H1 (cell line): Measurements from ENCODE around the gene PPM1N. TPM values are rescaled to one million over a fixed set of nuclear protein-coding genes. Genes with fewer than 3 reads are reported as not detected.
A peak's percentile ranks its signal among the peaks of the same experiment; 100 is the strongest.

Experiments
- CHD1 ChIP-seq: IDR thresholded peaks from 2 replicates; pipeline ENCODE4 v1.6.1; 2012; ENCODE audit warnings: low read depth, low read length, improper control_type of control experiment
- CHD7 ChIP-seq: fragments of 300-600 bp; sonication (generic); IDR thresholded peaks from 2 replicates; pipeline ENCODE4 v1.7.1; 2012; ENCODE audit warnings: low read length, moderate library complexity, mild to moderate bottlenecking, inconsistent platforms; ENCODE audit not compliant: insufficient replicate concordance
- CTCF ChIP-seq, 3 experiments: IDR thresholded peaks; 1 replicate in 2 of 3; 2 replicates in 1 of 3; pipeline versions ENCODE4 v1.5.1 to v1.6.1; 2011; ENCODE audit warnings: low read length in 3 of 3, mild to moderate bottlenecking in 3 of 3, inconsistent platforms in 2 of 3, low read depth in 1 of 3, moderate library complexity in 1 of 3; ENCODE audit not compliant: insufficient read depth in 1 of 3; ENCODE audit errors: control extremely low read depth in 1 of 3
- E2F6 ChIP-seq: IDR thresholded peaks from 2 replicates; pipeline ENCODE4 v1.6.1; 2012; ENCODE audit warnings: inconsistent platforms
- HDAC2 ChIP-seq, 2 experiments: fragments of 300-600 bp in 1 of 2; sonication (generic) in 1 of 2; IDR thresholded peaks; 2 replicates each; pipeline ENCODE4 v1.6.1; 2011 to 2012; ENCODE audit warnings: low read depth in 2 of 2, low read length in 2 of 2, mild to moderate bottlenecking in 2 of 2, moderate library complexity in 2 of 2, borderline replicate concordance in 1 of 2, inconsistent platforms in 1 of 2
- POLR2AphosphoS5 ChIP-seq: IDR thresholded peaks from 2 replicates; pipeline ENCODE4 v1.6.1; 2011; ENCODE audit warnings: low read depth, low read length
- polyA plus RNA-seq, 7 experiments: library from polyadenylated mRNA; depleted of rRNA in 3 of 7; stranded (reverse) in 5 of 7; unstranded in 2 of 7; fragments of >200 nt in 5 of 7; fragments of 200-250 nt in 2 of 7; gene quantifications; 1 replicate in 5 of 7; 2 replicates in 1 of 7; 4 replicates in 1 of 7; pipeline versions ENCODE4 v1.2.1 to v1.2.3, GENCODE V29; 2011 to 2013; ENCODE audit warnings: missing spikeins in 2 of 7, mixed read lengths in 2 of 7
- total RNA-seq: library from RNA; stranded (reverse); fragmentation: NEBNext Ultra II Directional; extraction: Animal tissue kit (Norgen Biotek cat#: 25700); gene quantifications from 2 replicates; pipeline ENCODE4 v1.2.1, GENCODE V29; 2021

PPM1N gene
- total and polyA plus RNA-seq, 2 of the 8 experiments (the other 6 are each of a cell fraction or from before 2014, with no cell fraction given): 12.2 to 14.4 TPM

GRCh38 chr19:45528744-45529419, 30.6 kb downstream of the PPM1N start (continued):
- TF ChIP-seq E2F6: peak; percentile 84
- peak; percentile 69 for TF ChIP-seq POLR2AphosphoS5
- TF ChIP-seq CHD7: no peak
- no peak for TF ChIP-seq HDAC2 (IDR thresholded peaks at IDR 0.05; ENCODE audit: borderline replicate concordance in 1 of 2, low read depth in 2 of 2, low read length in 2 of 2)
- peak; percentile 91 for TF ChIP-seq CHD1
- peak; percentile 7 to 26 (median 14) for TF ChIP-seq CTCF (IDR thresholded peaks at IDR 0.05; ENCODE audit: control extremely low read depth in 1 of 3, insufficient read depth in 1 of 3, low read depth in 1 of 3, low read length in 3 of 3)
